Left hindlimb (tissue), 1 donor: ENCODE results near the gene PLCD4.

Experiments used
- DNase-seq: peaks from one replicate; pipeline ENCODE4 v3.0.0-alpha.2; 2018

PLCD4 gene

DNA sequence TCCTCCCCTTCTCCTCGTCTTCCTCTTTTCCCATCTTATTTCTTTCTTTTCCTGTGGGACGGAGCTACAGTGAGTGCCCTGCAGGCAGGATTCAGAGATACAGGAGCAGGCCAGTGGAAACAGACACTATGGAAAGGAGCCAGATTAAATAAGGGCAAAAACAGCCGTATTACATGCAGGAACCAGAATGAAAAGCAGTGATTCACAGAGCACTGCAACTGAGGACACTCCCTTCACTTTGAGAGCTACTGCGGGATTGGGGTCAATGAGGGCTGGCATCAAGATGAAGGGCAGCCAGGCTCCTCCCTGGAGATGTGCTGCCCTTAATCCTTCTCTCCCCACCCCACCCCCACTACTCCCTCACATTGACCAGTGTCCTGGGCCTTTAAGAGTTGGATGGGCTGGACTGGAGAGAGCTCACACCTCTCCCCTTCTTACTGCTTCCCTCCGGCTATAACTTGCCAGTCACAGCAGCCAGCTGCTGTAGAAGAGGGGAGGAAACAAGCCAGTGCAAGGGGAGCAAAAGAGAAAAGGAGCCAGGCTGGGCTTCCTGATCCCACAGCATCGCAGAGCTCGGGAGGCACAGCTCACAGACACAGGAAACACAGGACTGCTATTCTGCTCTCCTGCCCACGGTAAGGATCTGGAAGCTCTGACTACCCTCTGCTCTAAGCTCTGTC lies at the start of gene PLCD4:
Gene PLCD4, plus strand, starts transcription at position 464 of the 680 bp plus-strand sequence. CDS start 7,841 bp downstream, outside the sequence.
- peak; percentile 72 for DNase-seq

DNA sequence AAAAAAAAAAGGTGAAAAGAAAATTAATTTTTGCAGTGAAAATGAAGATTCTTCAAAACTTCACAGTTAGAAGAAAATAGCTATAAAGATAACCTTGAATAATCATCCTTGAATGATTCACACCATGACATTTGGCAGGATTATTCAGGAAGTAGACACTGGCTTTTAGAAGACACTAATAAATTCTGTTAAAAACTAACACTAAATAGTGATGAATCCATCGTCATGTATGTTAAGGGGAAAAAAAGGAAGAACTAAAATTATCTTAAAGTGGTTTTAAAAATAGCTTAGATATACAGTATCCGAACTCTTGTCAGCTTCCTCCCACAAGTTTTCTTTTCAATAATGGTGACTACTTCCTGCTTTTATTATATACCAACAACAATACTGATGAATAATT lies 49.8 kb upstream of the PLCD4 start:
- no peak for DNase-seq

GRCh38 chr2:218558986-218559385 lies 48.7 kb upstream of the PLCD4 start:
- DNase-seq = no peak

GRCh38 chr2:218564056-218564455 lies 43.6 kb upstream of the PLCD4 start:
- DNase-seq = no peak

DNA sequence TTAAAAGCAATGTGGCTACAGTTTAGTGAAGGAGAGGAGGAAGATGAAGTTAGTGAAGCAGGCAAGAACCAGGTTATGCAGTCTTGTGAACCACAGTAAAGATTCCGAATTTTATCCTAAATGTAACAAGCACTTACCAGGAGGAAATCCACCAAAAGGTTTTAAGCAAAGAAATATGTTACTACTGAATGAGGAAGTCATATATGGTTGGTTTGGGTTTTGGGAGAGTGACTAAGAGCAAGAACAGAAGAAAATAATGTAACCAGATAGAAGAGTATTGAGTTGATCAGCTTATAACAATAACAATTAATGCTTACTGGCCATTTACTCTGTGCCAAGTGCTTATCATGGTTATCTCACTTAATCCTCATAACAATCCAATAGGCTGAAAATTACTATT lies 41.4 kb upstream of the PLCD4 start:
- no peak for DNase-seq

DNA sequence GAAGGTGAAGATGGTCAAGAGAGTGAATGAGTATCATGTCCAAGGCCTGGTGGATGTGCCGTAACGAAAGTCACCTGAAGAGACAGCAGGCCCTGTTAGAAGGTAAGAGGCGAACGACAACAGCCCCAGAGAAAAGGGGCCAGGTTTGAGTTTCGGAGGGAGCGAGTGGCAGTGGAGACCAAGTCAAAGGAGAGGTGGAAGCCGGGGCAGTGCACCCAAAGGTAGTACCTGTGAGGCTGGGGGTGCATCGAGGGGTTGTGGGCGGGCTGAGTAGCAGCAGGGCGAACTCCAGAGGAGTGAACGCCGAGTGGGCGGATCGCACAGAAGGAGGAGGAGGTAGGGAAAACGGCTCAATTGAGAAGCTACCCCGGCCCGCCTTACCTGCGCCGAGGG lies 39.9 kb upstream of the PLCD4 start:
- DNase-seq = no peak

- DNase-seq = peak; percentile 100
Observed at GRCh38 chr2:218568190-218569037, 39.3 kb upstream of the PLCD4 start, which contains the start of the genes CNOT9 and USP37. TSS of gene CNOT9 (plus strand) at chr2:218568839. CDS start at chr2:218568955, 116 bp downstream. TSS of gene USP37 (minus strand) at chr2:218568351. CDS start at chr2:218558653, 9,698 bp downstream.

- peak; percentile 49 for DNase-seq
Observed at GRCh38 chr2:218569038-218569431, 38.7 kb upstream of the PLCD4 start.

DNA sequence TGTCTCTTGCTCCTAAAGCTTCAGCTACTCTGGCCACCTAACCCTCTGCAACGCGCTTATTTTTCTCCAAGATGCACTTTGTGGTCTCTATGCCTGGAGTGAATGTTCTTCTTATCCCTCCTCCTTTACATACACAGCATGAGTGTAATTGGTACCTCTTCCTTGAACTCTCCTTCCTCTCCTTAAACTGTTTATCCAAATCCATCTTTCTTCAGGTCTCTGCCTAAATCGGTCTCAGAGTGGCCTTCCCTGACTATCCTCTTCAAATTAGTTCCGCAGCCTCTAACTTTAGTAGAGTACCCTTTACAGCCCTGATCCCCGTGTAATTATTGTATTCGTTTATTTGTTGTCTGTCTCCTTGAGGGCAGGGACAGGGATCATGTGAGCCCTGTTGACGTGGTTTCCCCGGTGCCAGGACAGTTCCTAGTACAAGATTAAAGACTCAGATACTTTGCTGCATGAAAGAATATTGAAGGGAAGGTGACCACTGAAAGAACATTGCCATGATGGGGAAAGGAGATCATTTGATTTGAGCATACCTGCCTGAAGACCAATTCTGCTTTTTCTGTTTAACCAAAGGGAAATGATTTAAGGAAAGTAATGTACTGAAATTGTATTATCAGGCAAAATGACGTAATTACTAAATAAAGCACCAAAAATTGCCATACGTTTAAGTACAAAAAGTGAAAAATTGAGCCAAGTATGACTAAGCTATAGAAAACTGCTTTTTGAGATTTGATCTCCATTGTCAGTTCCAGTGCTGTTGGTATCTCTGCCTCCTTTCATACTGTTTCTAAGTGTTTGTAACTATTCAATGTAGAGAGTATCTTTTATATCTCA lies 37.8 kb upstream of the PLCD4 start:
- no peak for DNase-seq

- no peak for DNase-seq
Observed at GRCh38 chr2:218570850-218571249, 36.8 kb upstream of the PLCD4 start.

DNA sequence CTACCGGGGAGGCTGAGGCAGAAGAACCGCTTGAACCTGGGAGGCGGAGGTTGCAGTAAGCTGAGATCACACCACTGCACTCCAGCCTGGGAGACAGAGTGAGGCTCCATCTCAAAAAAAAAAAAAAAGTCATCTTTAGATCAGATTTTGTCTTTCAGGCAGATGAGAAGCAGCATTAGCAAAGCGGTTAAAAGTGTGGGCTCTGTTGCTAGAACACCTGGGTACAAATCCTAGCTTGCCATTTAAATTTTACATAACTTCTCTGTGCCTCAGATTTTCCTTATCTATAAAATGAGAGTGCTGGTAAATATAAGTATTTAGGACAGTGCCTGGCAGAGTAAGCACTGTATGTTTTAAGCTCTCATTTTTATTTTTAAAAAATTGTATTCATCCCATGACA lies 30.8 kb upstream of the PLCD4 start:
- DNase-seq = no peak

- DNase-seq = no peak
Observed at GRCh38 chr2:218577482-218578220, 30.0 kb upstream of the PLCD4 start.

- no peak for DNase-seq
Observed at GRCh38 chr2:218578272-218578877, 29.3 kb upstream of the PLCD4 start.

- no peak for DNase-seq
Observed at GRCh38 chr2:218582076-218582475, 25.6 kb upstream of the PLCD4 start.

- DNase-seq = no peak
Observed at GRCh38 chr2:218583983-218584850, 23.5 kb upstream of the PLCD4 start.

DNA sequence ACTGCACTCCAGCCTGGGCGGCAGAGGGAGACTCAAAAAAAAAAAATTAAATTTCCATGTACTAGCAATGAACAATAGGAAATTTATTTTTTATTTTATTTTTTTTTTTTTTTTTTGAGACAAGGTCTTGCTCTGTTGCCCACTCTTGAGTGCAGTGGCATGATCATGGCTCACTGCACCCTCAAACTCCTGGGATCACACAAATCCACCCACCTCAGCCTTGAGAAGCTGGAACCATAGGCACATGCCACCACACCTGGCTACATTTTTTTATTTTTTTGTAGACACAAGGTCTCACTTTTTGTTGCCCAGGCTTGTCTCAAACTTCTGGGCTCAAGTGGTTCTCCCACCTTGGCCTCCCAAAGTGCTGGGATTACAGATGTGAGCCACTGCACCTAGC lies 22.2 kb upstream of the PLCD4 start:
- DNase-seq = no peak

DNA sequence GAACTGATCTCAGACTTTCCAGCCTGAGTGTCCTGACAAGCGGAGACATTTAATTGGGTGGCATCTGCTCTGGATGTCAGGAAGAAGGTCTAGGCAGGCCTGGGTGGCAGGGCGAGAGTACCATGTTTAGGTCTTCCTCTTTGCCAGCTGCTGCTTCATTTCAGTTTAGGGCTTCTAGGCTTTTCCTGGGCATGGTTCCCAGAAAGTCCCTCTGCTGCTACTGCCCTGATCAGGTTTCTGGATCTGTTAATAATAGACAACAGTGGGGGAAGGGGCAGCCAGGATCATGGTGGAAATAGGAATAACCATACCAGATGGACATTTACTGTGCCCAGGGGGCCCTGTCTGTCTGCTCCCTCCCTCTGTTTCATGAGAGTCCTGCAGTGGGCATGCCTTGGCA lies 2.3 kb upstream of the PLCD4 start:
- peak; percentile 78 for DNase-seq

DNA sequence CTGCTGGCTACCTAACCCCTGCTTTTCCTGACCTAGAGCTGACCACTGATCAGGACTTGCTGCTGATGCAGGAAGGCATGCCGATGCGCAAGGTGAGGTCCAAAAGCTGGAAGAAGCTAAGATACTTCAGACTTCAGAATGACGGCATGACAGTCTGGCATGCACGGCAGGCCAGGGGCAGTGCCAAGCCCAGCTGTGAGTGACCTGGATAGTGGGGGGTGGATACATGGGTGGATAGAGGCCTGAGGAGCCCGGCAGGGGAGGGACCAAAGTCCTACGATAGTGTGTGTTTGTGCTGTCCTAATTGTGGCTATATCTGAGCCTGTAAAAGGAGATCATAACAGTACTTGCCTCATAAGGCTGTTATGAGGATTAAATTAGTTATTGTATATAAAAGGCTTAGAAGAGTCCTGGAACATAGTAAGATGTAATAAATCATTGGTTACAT lies 8.2 kb downstream of the PLCD4 start:
- DNase-seq = no peak

GRCh38 chr2:218618102-218618860 lies 10.6 kb downstream of the PLCD4 start:
- DNase-seq = no peak

DNA sequence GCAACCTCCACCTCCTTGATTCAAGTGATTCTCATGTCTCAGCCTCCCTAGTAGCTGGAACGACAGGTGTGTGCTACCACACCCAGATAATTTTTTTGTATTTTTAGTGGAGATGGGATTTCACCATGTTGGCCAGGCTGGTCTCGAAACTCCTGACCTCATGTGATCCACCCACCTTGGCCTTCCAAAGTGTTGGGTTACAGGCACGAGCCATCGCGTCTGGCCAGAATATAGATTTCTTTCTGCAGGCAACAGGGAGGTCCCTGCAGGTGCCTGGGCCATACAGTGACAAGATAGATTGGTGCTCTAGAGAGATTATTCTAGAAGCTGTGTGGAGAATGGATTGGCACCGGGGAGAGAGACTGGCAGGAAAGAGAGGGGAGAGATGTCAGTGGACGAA lies 13.3 kb downstream of the PLCD4 start:
- no peak for DNase-seq
